Endodermal cell (in vitro differentiated cells): ENCODE data around the gene TESK2. TPM values are rescaled to one million over a fixed set of nuclear protein-coding genes. Genes with fewer than 3 reads are reported as not detected.

Experiments
- DNase-seq: peaks from one replicate; pipeline ENCODE4 v3.0.0-alpha.2; 2017
- H3K27ac ChIP-seq: 2 replicates; pipeline ENCODE4 v1.5.1; 2013; ENCODE audit warnings: mild to moderate bottlenecking, low read depth, low read length, moderate library complexity
- H3K27me3 ChIP-seq: 2 replicates; pipeline ENCODE4 v1.6.1; 2013; ENCODE audit warnings: mild to moderate bottlenecking, low read length, moderate library complexity; ENCODE audit not compliant: insufficient read depth, control insufficient read depth, poor library complexity, severe bottlenecking
- H3K36me3 ChIP-seq: 2 replicates; pipeline ENCODE4 v1.7.0; 2013; ENCODE audit warnings: mild to moderate bottlenecking, low read length, moderate library complexity; ENCODE audit not compliant: control insufficient read depth, insufficient read depth
- H3K4me1 ChIP-seq: one replicate; pipeline ENCODE4 v1.7.0; 2013; ENCODE audit warnings: low read length; ENCODE audit not compliant: control insufficient read depth, insufficient read depth
- H3K4me3 ChIP-seq: 2 replicates; pipeline ENCODE4 v1.5.1; 2013; ENCODE audit warnings: mild to moderate bottlenecking, low read length, moderate library complexity
- H3K9ac ChIP-seq: 2 replicates; pipeline ENCODE4 v1.6.1; 2013; ENCODE audit warnings: mild to moderate bottlenecking, low read length, moderate library complexity; ENCODE audit not compliant: poor library complexity, severe bottlenecking; ENCODE audit errors: extremely low read depth
- H3K9me3 ChIP-seq: 2 replicates; pipeline ENCODE4 v1.6.1; 2013; ENCODE audit warnings: mild to moderate bottlenecking, low read length, moderate library complexity; ENCODE audit not compliant: control insufficient read depth
- H3K27ac Mint-ChIP-seq: 2 replicates; pipeline ENCODE4 v1.8.0; 2020; ENCODE audit warnings: mixed read lengths
- H3K27me3 Mint-ChIP-seq: 2 replicates; pipeline ENCODE4 v1.8.0; 2021; ENCODE audit warnings: mild to moderate bottlenecking, mixed read lengths; ENCODE audit not compliant: insufficient read depth
- H3K36me3 Mint-ChIP-seq: 2 replicates; pipeline ENCODE4 v1.8.0; 2020; ENCODE audit warnings: low read depth, mixed read lengths
- H3K4me1 Mint-ChIP-seq: 2 replicates; pipeline ENCODE4 v1.8.0; 2020; ENCODE audit warnings: mixed read lengths
- H3K4me3 Mint-ChIP-seq: 2 replicates; pipeline ENCODE4 v1.8.0; 2020; ENCODE audit warnings: mild to moderate bottlenecking, moderate library complexity, mixed read lengths
- H3K9me3 Mint-ChIP-seq: 2 replicates; pipeline ENCODE4 v1.8.0; 2020; ENCODE audit warnings: mild to moderate bottlenecking, mixed read lengths
- WGBS, 2 experiments: methylation state at CpG; one replicate each; pipeline versions ENCODE4 v1.1.5 to v1.1.7; 2013; ENCODE audit warnings: missing lambda C conversion rate in 2 of 2, mixed read lengths in 1 of 2; ENCODE audit not compliant: insufficient coverage in 1 of 2, insufficient read length in 1 of 2; 5-methylcytosine and 5-hydroxymethylcytosine counted together
- total RNA-seq, 2 donors: library from RNA; stranded (reverse); fragmentation: NEBNext Ultra II Directional in 1 of 2; extraction: Animal tissue kit (Norgen Biotek cat#: 25700) in 1 of 2; gene quantifications; 2 replicates in 1 of 2; 3 replicates in 1 of 2; pipeline ENCODE4 v1.2.1, GENCODE V29; 2021
- TF ChIP-seq, protein P1 (sequence below): fragments of 200-600 bp; sonication (generic); conservative IDR thresholded peaks from 2 replicates; pipeline ENCODE4 v1.5.0; 2021; ENCODE audit warnings: antibody characterized with exemption, mild to moderate bottlenecking

TESK2 gene
- total RNA-seq, 2 donors from 2014 or later: 9.7 to 10.3 TPM

DNA sequence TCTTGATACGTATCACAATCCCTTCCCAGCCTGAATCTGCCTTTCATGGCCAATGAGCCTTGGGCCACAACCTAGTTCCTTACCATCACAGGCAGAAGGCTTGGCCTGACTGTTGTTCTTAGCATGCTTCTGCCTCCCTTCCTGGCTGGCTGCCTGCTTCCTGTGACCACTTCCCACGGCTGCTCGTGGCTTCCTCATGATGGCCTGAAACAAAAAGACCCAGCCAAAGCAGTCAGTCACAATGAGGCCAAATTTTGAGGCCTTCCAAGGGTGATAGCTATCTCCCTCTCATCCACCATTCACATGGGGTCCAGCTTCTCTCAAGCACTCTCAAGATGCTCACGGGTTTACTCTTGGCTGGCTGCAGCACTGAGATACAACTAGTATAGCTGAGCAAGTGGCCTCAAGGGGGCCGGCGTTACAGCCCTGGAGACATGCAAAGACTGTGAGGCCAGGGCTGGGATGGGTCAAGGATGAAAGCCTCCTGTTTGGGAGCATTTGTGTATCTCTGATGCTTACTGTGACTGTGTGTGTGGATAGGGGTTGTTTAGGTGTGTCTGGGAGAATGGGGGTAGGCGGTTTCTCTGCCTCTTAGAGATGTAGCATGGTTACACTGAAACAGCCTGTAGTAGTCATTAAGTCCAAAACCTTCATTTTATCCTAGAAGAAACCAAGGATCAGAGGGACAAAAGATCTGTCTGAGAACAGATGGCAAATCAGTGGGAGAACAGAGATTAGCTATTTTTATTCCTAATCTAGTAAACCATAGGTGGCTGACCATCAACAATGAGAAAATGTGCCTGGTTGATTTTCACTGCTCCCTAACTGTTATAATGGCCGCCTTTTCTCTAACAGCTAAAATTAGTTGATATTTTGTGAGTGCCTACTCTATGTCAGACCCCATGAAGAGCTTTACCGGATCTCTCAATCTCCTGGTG, 156.4 kb downstream of the TESK2 start:
- no peak overlapping the region for H3K9ac ChIP-seq
- no peak overlapping the region for H3K27ac ChIP-seq
- Mint-ChIP-seq H3K4me3 (no peak overlapping the region), H3K9me3 (peaks cover 2% of the 10 kb centered on the region), H3K4me1 (peaks cover 29% of the 10 kb centered on the region), H3K36me3 (peaks cover 43% of the 10 kb centered on the region), H3K27ac (peak overlapping the region; percentile 75), H3K27me3 (no peaks in the 10 kb centered on the region)
- no peaks in the 10 kb centered on the region for H3K27me3 ChIP-seq
- peak overlapping the region; percentile 46 for H3K4me3 ChIP-seq
- peaks cover 3% of the 10 kb centered on the region for H3K4me1 ChIP-seq
- H3K9me3 ChIP-seq: peaks cover 10% of the 10 kb centered on the region
- H3K36me3 ChIP-seq: peaks cover 47% of the 10 kb centered on the region
- WGBS, 2 experiments: 88 to 89% methylated on average over 5 to 9 of the region's 9 CpGs
- peak; percentile 83 for DNase-seq
- TF ChIP-seq, protein P1, sequence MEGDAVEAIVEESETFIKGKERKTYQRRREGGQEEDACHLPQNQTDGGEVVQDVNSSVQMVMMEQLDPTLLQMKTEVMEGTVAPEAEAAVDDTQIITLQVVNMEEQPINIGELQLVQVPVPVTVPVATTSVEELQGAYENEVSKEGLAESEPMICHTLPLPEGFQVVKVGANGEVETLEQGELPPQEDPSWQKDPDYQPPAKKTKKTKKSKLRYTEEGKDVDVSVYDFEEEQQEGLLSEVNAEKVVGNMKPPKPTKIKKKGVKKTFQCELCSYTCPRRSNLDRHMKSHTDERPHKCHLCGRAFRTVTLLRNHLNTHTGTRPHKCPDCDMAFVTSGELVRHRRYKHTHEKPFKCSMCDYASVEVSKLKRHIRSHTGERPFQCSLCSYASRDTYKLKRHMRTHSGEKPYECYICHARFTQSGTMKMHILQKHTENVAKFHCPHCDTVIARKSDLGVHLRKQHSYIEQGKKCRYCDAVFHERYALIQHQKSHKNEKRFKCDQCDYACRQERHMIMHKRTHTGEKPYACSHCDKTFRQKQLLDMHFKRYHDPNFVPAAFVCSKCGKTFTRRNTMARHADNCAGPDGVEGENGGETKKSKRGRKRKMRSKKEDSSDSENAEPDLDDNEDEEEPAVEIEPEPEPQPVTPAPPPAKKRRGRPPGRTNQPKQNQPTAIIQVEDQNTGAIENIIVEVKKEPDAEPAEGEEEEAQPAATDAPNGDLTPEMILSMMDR: peak; percentile 69

DNA sequence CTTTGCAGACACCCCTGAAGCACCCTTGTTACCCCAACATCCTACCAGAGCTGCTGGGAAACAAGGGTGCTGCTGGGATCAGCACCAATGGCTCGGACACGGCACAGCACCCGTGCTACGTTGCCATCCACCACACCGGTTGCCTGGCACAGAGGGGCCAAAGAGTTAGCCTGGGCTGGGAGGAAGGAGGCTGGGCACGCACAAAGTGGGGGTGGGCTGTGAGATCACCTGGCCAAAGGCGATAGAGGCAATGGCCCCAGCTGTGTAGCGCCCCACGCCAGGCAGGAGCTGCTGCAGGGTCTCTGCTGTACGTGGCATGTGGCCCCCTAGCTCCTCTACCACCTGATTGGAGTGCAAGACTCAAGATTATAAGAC, 158.6 kb downstream of the TESK2 start:
- Mint-ChIP-seq H3K36me3 (peaks cover 39% of the 10 kb centered on the region), H3K27ac (no peak overlapping the region), H3K4me1 (peaks cover 42% of the 10 kb centered on the region)

DNA sequence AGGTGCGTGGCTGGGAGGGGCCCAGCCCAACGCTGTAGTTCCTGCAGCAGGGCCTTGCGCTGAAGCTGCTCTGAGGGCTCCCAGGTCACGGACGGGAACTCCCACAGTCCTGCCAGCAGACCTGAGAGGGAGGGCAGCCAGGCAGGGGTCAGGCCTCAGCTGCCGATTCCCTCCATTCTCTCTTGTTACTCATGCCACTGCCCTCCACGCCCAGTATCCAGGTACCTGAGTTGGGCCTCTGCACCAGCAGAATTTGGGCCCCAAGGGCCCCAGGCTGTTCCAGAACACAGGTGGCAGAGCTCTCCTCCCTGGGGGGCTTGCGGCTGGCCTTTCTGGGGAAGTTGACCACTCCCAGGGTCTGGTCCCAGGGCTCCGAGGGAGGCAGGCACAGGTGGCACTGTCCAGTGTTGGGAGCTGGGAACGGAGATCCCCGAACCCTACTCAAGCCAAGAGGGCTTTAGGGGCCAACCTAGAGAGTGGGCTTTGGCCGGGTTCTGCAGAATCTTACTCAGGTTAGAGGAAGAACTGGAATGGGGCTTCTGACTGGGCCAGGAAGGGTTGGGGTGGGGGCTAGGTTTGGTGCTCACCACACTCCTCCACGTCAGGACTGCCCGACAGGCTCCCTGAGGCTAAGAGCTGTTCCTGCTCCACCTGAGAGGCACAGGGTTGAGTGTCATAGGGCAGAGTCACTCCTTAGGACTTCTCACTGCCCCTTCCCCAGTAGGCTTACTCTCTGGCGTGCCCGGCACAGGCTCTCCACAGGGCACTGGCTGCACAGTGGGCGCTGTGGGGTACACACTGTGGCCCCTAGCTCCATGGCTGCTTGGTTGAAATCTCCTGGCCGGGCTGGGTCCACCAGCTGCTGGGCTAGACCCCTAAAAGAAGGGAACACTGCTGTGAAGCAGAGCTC, 159.3 kb downstream of the TESK2 start:
- Mint-ChIP-seq H3K27ac (no peak overlapping the region), H3K9me3 (no peaks in the 10 kb centered on the region), H3K27me3 (no peaks in the 10 kb centered on the region), H3K36me3 (peaks cover 39% of the 10 kb centered on the region), H3K4me3 (no peak overlapping the region), H3K4me1 (peaks cover 39% of the 10 kb centered on the region)
- Histone ChIP-seq H3K27ac (no peak overlapping the region), H3K4me1 (peaks cover 2% of the 10 kb centered on the region), H3K9me3 (no peaks in the 10 kb centered on the region), H3K36me3 (peaks cover 43% of the 10 kb centered on the region), H3K4me3 (no peak overlapping the region), H3K27me3 (no peaks in the 10 kb centered on the region), H3K9ac (no peak overlapping the region)
- 94 to 97% methylated on average over 12 to 18 of the region's 18 CpGs for WGBS, 2 experiments
- peak; percentile 41 for DNase-seq
- TF ChIP-seq, protein P1: no peak

More for the DNA sequence above, 158.6 kb downstream of the TESK2 start:
- Histone ChIP-seq H3K36me3 (peaks cover 43% of the 10 kb centered on the region), H3K27me3 (no peaks in the 10 kb centered on the region), H3K27ac (no peak overlapping the region), H3K9me3 (no peaks in the 10 kb centered on the region), H3K4me3 (no peak overlapping the region), H3K9ac (no peak overlapping the region), H3K4me1 (peaks cover 3% of the 10 kb centered on the region)
- Mint-ChIP-seq H3K27me3 (no peaks in the 10 kb centered on the region), H3K4me3 (no peak overlapping the region), H3K9me3 (no peaks in the 10 kb centered on the region)
- TF ChIP-seq, protein P1: no peak
- no peak for DNase-seq
- WGBS, 2 experiments: 96 to 97% methylated on average over 5 to 10 of the region's 10 CpGs
